OCI-LY1 (cell line): ENCODE measurements around the gene ADAMTSL1.

Source experiments
- H2AFZ ChIP-seq: fragments of 200-600 bp; sonication (generic), shearing (Covaris generic); 2 replicates; pipeline ENCODE4 v1.6.0; 2014; ENCODE audit warnings: antibody characterized with exemption, mild to moderate bottlenecking, low read length
- H3F3A ChIP-seq: fragments of 200-600 bp; sonication (generic), shearing (Covaris generic); 2 replicates; pipeline ENCODE4 v1.6.0; 2014; ENCODE audit warnings: mild to moderate bottlenecking, antibody characterized with exemption, low read length, moderate library complexity; ENCODE audit not compliant: insufficient read depth
- H3K27ac ChIP-seq: fragments of 200-600 bp; sonication (generic); 2 replicates; pipeline ENCODE4 v1.5.1; 2014; ENCODE audit warnings: low read length, mixed run types, mild to moderate bottlenecking, low read depth; ENCODE audit not compliant: poor library complexity, severe bottlenecking
- H3K27me3 ChIP-seq: fragments of 200-600 bp; sonication (generic); 2 replicates; pipeline ENCODE4 v1.6.0; 2014; ENCODE audit warnings: antibody characterized with exemption, mild to moderate bottlenecking, low read length, moderate library complexity; ENCODE audit not compliant: insufficient read depth
- H3K36me3 ChIP-seq: fragments of 200-600 bp; sonication (generic); 2 replicates; pipeline ENCODE4 v1.6.1; 2014; ENCODE audit warnings: mild to moderate bottlenecking, antibody characterized with exemption, low read length, moderate library complexity, mixed read lengths; ENCODE audit not compliant: insufficient read depth
- H3K4me1 ChIP-seq: fragments of 200-600 bp; sonication (generic); 2 replicates; pipeline ENCODE4 v1.5.1; 2014; ENCODE audit warnings: mild to moderate bottlenecking, low read length, moderate library complexity; ENCODE audit not compliant: insufficient read depth, severe bottlenecking
- H3K4me2 ChIP-seq: fragments of 200-600 bp; sonication (generic), shearing (Covaris generic); 2 replicates; pipeline ENCODE4 v1.6.1; 2014; ENCODE audit warnings: low read length
- H3K4me3 ChIP-seq: fragments of 200-600 bp; sonication (generic); 2 replicates; pipeline ENCODE4 v1.5.1; 2014; ENCODE audit warnings: low read length, low read depth, mild to moderate bottlenecking, mixed read lengths; ENCODE audit not compliant: poor library complexity, severe bottlenecking
- H3K79me2 ChIP-seq: fragments of 200-600 bp; shearing (Covaris generic); 2 replicates; pipeline ENCODE4 v1.6.1; 2016; ENCODE audit warnings: mixed run types, low read length, mixed read lengths; ENCODE audit not compliant: insufficient read depth
- H3K9ac ChIP-seq: fragments of 200-600 bp; sonication (generic), shearing (Covaris generic); 2 replicates; pipeline ENCODE4 v1.6.1; 2014; ENCODE audit warnings: mild to moderate bottlenecking, low read length, mixed read lengths
- H3K9me2 ChIP-seq: fragments of 200-600 bp; sonication (generic), shearing (Covaris generic); 2 replicates; pipeline ENCODE4 v1.6.1; 2014; ENCODE audit warnings: low read depth, mild to moderate bottlenecking, low read length, mixed read lengths
- H3K9me3 ChIP-seq: fragments of 200-600 bp; shearing (Covaris generic); 2 replicates; pipeline ENCODE4 v1.6.1; 2014; ENCODE audit warnings: low read length, mixed read lengths
- H4K20me1 ChIP-seq: fragments of 200-600 bp; sonication (generic), shearing (Covaris generic); 2 replicates; pipeline ENCODE4 v1.6.0; 2016; ENCODE audit warnings: mild to moderate bottlenecking, low read length; ENCODE audit not compliant: insufficient read depth
- EZH2 ChIP-seq: fragments of 200-600 bp; sonication (generic), shearing (Covaris generic); IDR thresholded peaks from 2 replicates; pipeline ENCODE4 v1.8.0; 2017; ENCODE audit warnings: borderline replicate concordance, mixed run types, mild to moderate bottlenecking, antibody characterized with exemption, low read length, moderate library complexity, mixed read lengths
- TF ChIP-seq, protein P1 (sequence below): fragments of 200-600 bp; sonication (generic), shearing (Covaris generic); IDR thresholded peaks from 2 replicates; pipeline ENCODE4 v1.5.1; 2017; ENCODE audit warnings: mild to moderate bottlenecking, antibody characterized with exemption, low read length, moderate library complexity, mixed read lengths

The ADAMTSL1 gene

DNA sequence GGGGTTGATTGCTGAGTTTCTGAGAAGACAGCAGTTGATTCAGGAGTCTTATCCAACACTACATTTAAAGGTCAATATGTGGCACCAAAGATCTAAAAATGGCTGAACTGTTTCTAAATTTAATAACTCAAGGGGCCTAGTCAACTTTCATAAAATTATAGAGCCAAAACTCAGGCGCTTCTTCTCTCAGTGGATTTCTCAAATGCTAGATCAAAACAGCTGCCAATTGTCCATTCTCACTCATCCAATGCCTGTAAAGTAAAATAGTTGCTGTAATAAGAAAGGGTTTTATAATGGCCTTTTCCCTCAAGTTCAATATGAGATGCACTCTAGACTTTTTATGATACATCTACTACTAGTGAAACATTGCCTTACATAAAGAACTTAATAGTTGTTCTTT, 26.5 kb downstream of the ADAMTSL1 start:
- H3K9ac ChIP-seq, result no peak overlapping the region
- H3K27me3 ChIP-seq, result no peaks in the 10 kb centered on the region
- H3K36me3 ChIP-seq, result no peaks in the 10 kb centered on the region
- H4K20me1 ChIP-seq, result no peaks in the 10 kb centered on the region
- no peaks in the 10 kb centered on the region for H3K9me3 ChIP-seq
- H3F3A ChIP-seq, result no peaks in the 10 kb centered on the region
- H3K9me2 ChIP-seq, result no peaks in the 10 kb centered on the region
- no peak for TF ChIP-seq EZH2
- TF ChIP-seq, protein P1, sequence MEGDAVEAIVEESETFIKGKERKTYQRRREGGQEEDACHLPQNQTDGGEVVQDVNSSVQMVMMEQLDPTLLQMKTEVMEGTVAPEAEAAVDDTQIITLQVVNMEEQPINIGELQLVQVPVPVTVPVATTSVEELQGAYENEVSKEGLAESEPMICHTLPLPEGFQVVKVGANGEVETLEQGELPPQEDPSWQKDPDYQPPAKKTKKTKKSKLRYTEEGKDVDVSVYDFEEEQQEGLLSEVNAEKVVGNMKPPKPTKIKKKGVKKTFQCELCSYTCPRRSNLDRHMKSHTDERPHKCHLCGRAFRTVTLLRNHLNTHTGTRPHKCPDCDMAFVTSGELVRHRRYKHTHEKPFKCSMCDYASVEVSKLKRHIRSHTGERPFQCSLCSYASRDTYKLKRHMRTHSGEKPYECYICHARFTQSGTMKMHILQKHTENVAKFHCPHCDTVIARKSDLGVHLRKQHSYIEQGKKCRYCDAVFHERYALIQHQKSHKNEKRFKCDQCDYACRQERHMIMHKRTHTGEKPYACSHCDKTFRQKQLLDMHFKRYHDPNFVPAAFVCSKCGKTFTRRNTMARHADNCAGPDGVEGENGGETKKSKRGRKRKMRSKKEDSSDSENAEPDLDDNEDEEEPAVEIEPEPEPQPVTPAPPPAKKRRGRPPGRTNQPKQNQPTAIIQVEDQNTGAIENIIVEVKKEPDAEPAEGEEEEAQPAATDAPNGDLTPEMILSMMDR, result no peak
- H3K4me2 ChIP-seq, result no peak overlapping the region
- H3K27ac ChIP-seq, result no peak overlapping the region
- no peaks in the 10 kb centered on the region for H3K79me2 ChIP-seq
- no peak overlapping the region for H3K4me3 ChIP-seq
- H3K4me1 ChIP-seq, result no peaks in the 10 kb centered on the region
- H2AFZ ChIP-seq, result no peak overlapping the region

DNA sequence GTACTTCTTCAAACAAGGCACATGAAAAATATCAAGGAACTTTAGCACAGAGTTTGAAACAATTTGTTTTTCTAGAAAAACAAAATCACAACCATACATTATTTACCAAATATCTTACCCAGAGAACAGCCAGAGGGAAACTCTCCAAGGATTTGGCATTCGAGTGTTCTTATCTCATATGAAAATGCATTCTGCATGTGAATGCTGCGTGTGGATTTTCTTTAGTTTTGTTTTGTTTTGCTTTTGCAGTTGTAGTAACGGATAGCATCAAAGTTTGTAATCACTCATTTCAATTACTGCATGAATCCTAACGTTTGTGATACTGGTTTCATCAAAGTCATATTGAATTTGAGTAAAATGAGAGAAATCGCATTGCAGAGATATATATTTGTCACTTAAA, 28.0 kb downstream of the ADAMTSL1 start:
- H3K27me3 ChIP-seq, result no peaks in the 10 kb centered on the region
- H3K9me2 ChIP-seq, result no peaks in the 10 kb centered on the region
- H3K9ac ChIP-seq, result no peak overlapping the region
- no peak overlapping the region for H2AFZ ChIP-seq
- H3K4me2 ChIP-seq, result no peak overlapping the region
- no peaks in the 10 kb centered on the region for H3K9me3 ChIP-seq
- H3K36me3 ChIP-seq, result no peaks in the 10 kb centered on the region
- no peaks in the 10 kb centered on the region for H3K79me2 ChIP-seq
- H3K27ac ChIP-seq, result no peak overlapping the region
- no peaks in the 10 kb centered on the region for H3F3A ChIP-seq
- H4K20me1 ChIP-seq, result no peaks in the 10 kb centered on the region
- H3K4me1 ChIP-seq, result no peaks in the 10 kb centered on the region
- no peak overlapping the region for H3K4me3 ChIP-seq
- TF ChIP-seq, protein P1, result no peak

DNA sequence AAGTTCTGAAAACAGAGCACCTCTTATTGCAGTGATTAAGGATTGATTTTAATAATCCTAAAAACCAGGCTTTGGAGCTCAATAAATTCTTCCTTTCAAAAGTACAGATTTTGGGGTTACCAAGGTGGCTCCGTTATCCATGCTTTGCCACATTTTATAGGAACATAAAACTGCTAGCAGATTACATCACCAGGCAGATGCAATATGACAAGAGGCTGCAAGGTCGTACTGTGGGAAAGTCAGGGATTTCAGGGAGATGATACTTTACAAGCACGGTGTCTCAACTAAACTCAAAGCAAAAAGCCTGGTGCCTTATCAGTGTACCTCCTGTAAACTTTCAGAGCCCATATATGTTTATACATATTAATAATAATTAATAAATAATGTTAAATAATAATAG, 28.6 kb downstream of the ADAMTSL1 start:
- Histone ChIP-seq H3K9me2 (no peaks in the 10 kb centered on the region), H3K4me3 (no peak overlapping the region), H4K20me1 (no peaks in the 10 kb centered on the region), H3K36me3 (no peaks in the 10 kb centered on the region), H3K9me3 (no peaks in the 10 kb centered on the region), H2AFZ (no peak overlapping the region), H3K4me2 (no peak overlapping the region), H3K79me2 (no peaks in the 10 kb centered on the region), H3K27me3 (no peaks in the 10 kb centered on the region), H3F3A (no peaks in the 10 kb centered on the region), H3K9ac (no peak overlapping the region), H3K27ac (no peak overlapping the region), H3K4me1 (no peaks in the 10 kb centered on the region)
- no peak for TF ChIP-seq EZH2
- TF ChIP-seq, protein P1, result no peak
